Thyroid gland (tissue), 4 donors: ENCODE measurements around the gene MYL5. TPM values are rescaled to one million over a fixed set of nuclear protein-coding genes. Genes with fewer than 3 reads are reported as not detected.
"Not testable (repeated sequence)": the region's sequence is repeated elsewhere in the genome, so short reads cannot be mapped to it uniquely, and the experiment has no call there.

ENCODE experiments used
- DNase-seq, 2 donors: peaks; one replicate each; pipeline ENCODE4 v3.0.0-alpha.2; 2019
- H3K27ac ChIP-seq, 3 donors: fragments of 200-600 bp; sonication (generic); 1 replicate in 2 of 3; 2 replicates in 1 of 3; pipeline ENCODE4 v1.5.1; 2016 to 2019; ENCODE audit warnings: mild to moderate bottlenecking in 1 of 3, moderate library complexity in 1 of 3
- H3K27me3 ChIP-seq: fragments of 200-600 bp; sonication (generic); one replicate; pipeline ENCODE4 v1.5.1; 2019
- H3K36me3 ChIP-seq, 2 donors: fragments of 200-600 bp; sonication (generic); one replicate each; pipeline ENCODE4 v1.5.1; 2016 to 2019
- H3K4me1 ChIP-seq, 2 donors: fragments of 200-600 bp; sonication (generic); one replicate each; pipeline ENCODE4 v1.5.1; 2017 to 2019
- H3K4me3 ChIP-seq, 3 donors: fragments of 200-600 bp; sonication (generic); replicated peaks in 1 of 3; 1 replicate in 2 of 3; 2 replicates in 1 of 3; pipeline ENCODE4 v1.5.1; 2016; ENCODE audit warnings: mild to moderate bottlenecking in 1 of 3
- H3K9me3 ChIP-seq: fragments of 200-600 bp; sonication (generic); one replicate; pipeline ENCODE4 v1.5.1; 2017
- CTCF ChIP-seq, 6 experiments: fragments of 200-600 bp in 3 of 6; fragments of 450-650 bp in 3 of 6; sonication (generic) in 3 of 6; IDR thresholded peaks; one replicate each; pipeline ENCODE4 v1.5.1; 2016 to 2019; ENCODE audit warnings: antibody characterized with exemption in 6 of 6, mild to moderate bottlenecking in 2 of 6, inconsistent platforms in 1 of 6, moderate library complexity in 1 of 6
- POLR2A ChIP-seq, 2 donors: fragments of 450-650 bp; IDR thresholded peaks; one replicate each; pipeline ENCODE4 v1.6.1; 2017; ENCODE audit warnings: antibody characterized with exemption in 2 of 2, mild to moderate bottlenecking in 2 of 2, moderate library complexity in 1 of 2
- WGBS, 2 donors: methylation state at CpG; one replicate each; pipeline ENCODE4 v1.1.5; 2017; 5-methylcytosine and 5-hydroxymethylcytosine counted together
- intact Hi-C: fragments of 100-400 bp; cut with DNase I; formaldehyde crosslinking; loops from one replicate; pipeline ENCODE4 v1.15.1; 2023
- total RNA-seq, 4 donors: library from RNA; depleted of rRNA; stranded (reverse); fragments of >200 nt; gene quantifications; one replicate each; pipeline ENCODE4 v1.2.3, GENCODE V29; 2016

MYL5 gene
- total RNA-seq, 4 donors from 2014 or later, result 13.0 to 17.5 (median 14.2) TPM

- Histone ChIP-seq H3K9me3 (no peaks in the 10 kb centered on the region), H3K4me3 (peak overlapping the region in 2 of 3 donors; percentile 31 to 48), H3K27ac (peak overlapping the region; percentile 55 to 84 (median 81)), H3K4me1 (peaks cover 24 to 43% of the 10 kb centered on the region in 2 donors), H3K27me3 (no peaks in the 10 kb centered on the region), H3K36me3 (no peaks in the 10 kb centered on the region)
- intact Hi-C loops, result no loop called here
- peak; percentile 58 to 66 for DNase-seq
- WGBS, 2 donors, result 46 to 76% methylated on average over 11 of the region's 26 CpGs
- no peak for TF ChIP-seq CTCF (IDR thresholded peaks at IDR 0.05)
- peak in 1 of 2 donors; percentile 33 for TF ChIP-seq POLR2A (IDR thresholded peaks at IDR 0.05)
These were observed 13.9 kb downstream of the MYL5 start for GRCh38 chr4:687971-688853.

- Histone ChIP-seq H3K27me3 (no peaks in the 10 kb centered on the region), H3K9me3 (no peaks in the 10 kb centered on the region), H3K36me3 (no peaks in the 10 kb centered on the region), H3K4me1 (peaks cover 20 to 34% of the 10 kb centered on the region in 2 donors), H3K4me3 (peak within 1 kb of the TSS; percentile 18 to 48 (median 31)), H3K27ac (peak within 1 kb of the TSS; percentile 55 to 84 (median 81))
- no peak for TF ChIP-seq CTCF (IDR thresholded peaks at IDR 0.05)
- TF ChIP-seq POLR2A (IDR thresholded peaks at IDR 0.05), result no peak
- 14 to 22% methylated on average over 14 to 17 of the region's 59 CpGs for WGBS, 2 donors
- DNase-seq, result peak; percentile 32 to 41
- intact Hi-C loops, result no loop called here
These were observed 14.7 kb downstream of the MYL5 start, which contains the start of gene SLC49A3 for GRCh38 chr4:688854-689681. Gene SLC49A3, minus strand, starts transcription at chr4:689151. Its CDS starts 24 bp downstream, at chr4:689127.

- Histone ChIP-seq H3K27me3 (no peaks in the 10 kb centered on the region), H3K9me3 (no peaks in the 10 kb centered on the region), H3K27ac (peak overlapping the region; percentile 55 to 84 (median 81)), H3K4me1 (peaks cover 20 to 31% of the 10 kb centered on the region in 2 donors), H3K4me3 (peak overlapping the region in 1 of 3 donors; percentile 48), H3K36me3 (no peaks in the 10 kb centered on the region)
- TF ChIP-seq POLR2A (IDR thresholded peaks at IDR 0.05), result no peak
- TF ChIP-seq CTCF (IDR thresholded peaks at IDR 0.05), result no peak
- DNase-seq, result no peak
- 48 to 64% methylated on average over 8 of the region's 8 CpGs for whole genome bisulfite sequencing, 2 donors
- intact Hi-C loops, result no loop called here
These were observed 15.4 kb downstream of the MYL5 start for GRCh38 chr4:689723-690122.

- Histone ChIP-seq H3K4me3 (no peak overlapping the region), H3K4me1 (peaks cover 17 to 19% of the 10 kb centered on the region in 2 donors), H3K36me3 (no peaks in the 10 kb centered on the region), H3K27ac (no peak overlapping the region), H3K9me3 (no peaks in the 10 kb centered on the region), H3K27me3 (no peaks in the 10 kb centered on the region)
- TF ChIP-seq POLR2A (IDR thresholded peaks at IDR 0.05) (no peak), CTCF (IDR thresholded peaks at IDR 0.05) (no peak)
- WGBS, 2 donors, result 48 to 59% methylated on average over 20 to 28 of the region's 32 CpGs
- intact Hi-C loops, result no loop called here
- peak; percentile 38 to 53 for DNase-seq
These were observed 18.6 kb downstream of the MYL5 start for GRCh38 chr4:692771-693554.

- intact Hi-C loops, H3K36me3 ChIP-seq, H3K27me3 ChIP-seq, H3K27ac ChIP-seq, H3K4me3 ChIP-seq, DNase-seq, H3K9me3 ChIP-seq, H3K4me1 ChIP-seq: not testable (repeated sequence)
- 87 to 91% methylated on average over 12 of the region's 12 CpGs for WGBS, 2 donors
These were observed 20.1 kb downstream of the MYL5 start for GRCh38 chr4:694341-694940.
